HG03354 (cell line): ENCODE measurements around the gene RGMA.
"Not testable (repeated sequence)": the region's sequence is repeated elsewhere in the genome, so short reads cannot be mapped to it uniquely, and the experiment has no call there.

ENCODE experiments used
- ATAC-seq: cut with Tn5 transposase; IDR thresholded peaks from one replicate; pipeline ENCODE4 v1.9.1; 2021; ENCODE audit warnings: mild to moderate bottlenecking; ENCODE audit not compliant: unreplicated experiment, poor library complexity, severe bottlenecking

RGMA gene

DNA sequence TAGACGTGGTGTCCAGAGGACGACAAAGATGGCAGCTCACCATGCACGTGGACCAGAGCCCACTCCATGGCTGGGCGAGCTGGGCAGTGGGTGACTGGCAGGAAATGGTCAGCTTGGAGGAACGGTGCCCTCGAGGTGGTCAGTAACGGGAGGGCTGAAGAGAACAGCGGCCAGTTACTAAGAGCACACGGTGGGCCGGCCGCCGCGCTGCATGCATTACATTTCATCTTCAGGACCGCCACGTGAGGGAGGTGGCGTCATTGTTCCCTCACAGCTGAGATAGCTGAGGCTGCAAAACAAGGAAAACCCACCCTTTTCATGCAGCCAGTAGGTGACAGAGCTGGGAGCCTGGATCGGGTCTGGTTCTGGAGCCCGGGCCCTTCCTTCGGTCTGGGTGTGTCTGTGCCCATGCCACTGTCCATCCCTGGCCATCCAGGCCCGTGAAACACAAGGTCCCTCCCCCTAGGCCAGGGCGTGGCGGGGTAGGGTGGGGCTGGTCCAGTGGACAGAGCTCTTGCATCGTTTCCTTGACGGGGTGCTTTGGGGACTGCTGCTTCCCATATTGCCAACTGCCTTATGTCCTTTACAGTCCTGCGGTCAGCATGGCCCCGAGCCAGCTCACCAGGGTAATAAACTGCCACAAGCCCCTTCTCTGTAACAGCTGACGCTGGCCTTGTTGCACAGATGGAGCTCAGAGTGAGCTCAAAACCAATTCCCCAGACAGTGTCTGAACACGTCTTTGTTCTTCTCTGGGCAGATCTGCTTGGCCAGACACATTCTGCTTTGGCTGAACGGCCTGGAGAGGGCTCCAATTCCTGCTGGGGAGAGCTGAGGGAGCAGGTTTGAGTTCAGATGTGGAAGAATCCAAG, 51.8 kb downstream of the RGMA start:
- no peak for ATAC-seq

DNA sequence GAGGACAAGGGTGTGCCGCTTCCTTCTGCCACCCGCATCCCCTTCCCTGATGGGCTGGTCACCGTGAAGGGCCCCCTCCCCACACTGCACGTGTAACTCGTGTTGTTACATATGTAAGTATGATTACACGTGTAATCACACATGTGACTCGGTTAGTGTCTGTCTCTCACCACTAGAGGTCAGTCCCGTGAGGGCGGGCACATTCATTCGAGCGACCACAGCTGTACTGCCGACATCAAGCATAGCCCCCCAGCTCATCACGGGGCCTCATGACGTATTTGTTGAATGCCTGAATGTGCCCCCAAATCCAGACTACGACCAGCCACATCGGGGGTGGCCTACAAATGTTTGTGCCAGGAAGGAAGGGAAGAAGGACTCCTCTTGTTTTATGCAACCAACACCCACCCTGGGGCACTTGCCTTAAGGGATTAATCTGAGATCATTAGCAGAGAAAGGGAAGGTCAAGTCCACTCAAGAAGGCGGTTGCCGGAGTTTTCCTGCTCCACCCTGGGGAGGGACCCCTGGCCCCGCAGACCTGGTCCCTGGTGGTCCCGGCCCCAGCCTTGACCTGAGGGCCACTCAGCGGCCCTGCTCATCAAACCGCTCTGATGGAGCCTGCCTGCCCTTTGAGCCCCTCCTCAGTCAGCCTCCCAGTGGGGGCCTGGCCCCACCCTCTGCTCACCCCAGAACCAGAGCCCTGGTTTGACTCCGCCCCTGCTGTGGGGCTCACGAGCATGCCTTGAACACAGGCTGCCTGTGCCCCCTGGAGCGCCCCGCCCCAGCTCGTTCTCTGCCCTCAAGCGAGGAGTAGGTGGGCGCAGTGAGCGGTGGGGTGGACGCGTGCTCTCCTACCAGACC, 52.8 kb downstream of the RGMA start:
- peak; percentile 91 for ATAC-seq

DNA sequence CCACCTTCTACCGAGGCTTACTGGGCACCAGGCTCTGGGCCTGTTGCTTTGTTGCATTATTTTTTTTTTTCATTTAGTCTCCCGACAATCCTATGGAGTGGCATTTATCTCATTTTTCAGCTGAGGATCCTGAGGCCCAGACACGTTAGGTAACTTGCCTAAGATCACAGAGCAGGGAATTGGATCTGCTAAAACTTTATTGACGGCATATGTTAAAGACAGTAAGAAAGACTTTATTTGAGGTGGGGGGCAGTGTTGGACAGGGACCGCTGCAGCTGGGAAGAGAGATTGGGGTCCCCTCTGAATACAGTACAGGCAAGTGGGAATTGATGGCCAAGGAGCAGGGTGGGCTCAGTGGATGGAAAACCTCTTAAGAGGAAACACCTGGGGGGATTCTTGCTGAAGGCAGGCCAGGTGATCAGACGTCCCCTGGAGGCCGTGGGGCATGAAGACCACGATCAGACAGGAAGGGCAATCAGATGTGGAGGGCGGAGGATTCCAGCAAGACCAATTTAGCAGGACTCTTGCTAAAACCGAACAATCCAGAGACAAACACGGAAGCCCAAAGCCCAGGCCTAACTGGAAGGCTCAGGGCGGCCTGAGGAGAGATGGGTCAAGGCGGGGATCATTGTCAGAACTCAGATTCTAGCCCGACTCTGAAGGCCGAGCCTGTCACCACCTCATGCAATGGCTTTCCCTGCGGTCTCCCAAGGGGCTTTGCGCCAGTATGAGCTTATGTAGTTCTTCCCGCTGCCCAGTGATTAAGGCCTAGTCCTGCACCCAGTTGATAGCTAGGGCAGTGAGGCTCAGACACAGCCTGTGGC, 53.7 kb downstream of the RGMA start:
- peak; percentile 26 for ATAC-seq

DNA sequence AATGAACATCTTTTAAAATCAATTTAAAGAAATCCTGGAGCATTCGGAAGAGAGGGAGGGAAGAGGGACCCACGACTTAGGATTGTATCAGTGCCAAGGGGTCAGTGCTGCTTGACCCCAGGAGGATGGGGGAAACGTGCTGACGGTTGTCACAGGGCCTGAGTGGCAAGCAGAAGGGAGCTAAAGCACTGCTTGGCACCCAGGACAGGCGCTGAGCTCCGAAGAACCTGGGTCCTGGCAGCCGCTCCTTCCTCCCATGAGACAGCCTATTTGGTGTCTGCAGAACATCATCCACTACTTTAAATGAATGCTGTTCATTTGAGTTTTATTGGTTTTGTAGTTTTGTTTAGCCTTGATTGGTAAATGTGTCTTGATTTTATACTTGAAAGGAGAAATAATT, 54.5 kb downstream of the RGMA start:
- no peak for ATAC-seq

DNA sequence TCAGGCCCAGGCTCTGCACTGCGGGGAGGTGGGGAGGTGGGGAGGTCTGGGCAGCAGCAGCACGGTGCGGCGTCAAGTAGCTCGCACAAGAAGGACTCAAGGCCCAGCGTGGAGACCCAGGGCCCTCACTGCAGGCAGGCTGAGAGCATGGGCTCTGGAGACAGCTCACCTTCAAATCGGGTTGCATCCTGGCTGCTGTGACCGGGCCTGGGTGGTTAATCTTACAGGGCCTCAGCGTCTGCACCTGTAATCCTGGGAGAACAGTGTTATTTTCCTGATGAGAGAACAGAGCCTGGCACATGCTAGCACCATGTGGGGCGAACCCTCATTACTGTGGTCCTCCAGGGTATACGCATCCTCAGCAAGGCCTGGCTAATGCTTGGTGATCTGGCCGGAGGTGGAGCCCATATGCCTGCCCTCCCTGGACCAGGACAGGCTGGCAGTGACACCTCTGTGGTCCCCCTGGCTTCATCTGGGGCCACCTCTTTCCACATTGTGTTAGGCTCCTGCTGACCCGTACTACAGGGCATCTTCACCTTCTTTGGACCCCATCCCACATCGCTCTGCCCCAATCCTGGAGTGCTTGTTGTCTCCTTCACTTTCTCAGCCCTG, 55.5 kb downstream of the RGMA start:
- ATAC-seq, result no peak

DNA sequence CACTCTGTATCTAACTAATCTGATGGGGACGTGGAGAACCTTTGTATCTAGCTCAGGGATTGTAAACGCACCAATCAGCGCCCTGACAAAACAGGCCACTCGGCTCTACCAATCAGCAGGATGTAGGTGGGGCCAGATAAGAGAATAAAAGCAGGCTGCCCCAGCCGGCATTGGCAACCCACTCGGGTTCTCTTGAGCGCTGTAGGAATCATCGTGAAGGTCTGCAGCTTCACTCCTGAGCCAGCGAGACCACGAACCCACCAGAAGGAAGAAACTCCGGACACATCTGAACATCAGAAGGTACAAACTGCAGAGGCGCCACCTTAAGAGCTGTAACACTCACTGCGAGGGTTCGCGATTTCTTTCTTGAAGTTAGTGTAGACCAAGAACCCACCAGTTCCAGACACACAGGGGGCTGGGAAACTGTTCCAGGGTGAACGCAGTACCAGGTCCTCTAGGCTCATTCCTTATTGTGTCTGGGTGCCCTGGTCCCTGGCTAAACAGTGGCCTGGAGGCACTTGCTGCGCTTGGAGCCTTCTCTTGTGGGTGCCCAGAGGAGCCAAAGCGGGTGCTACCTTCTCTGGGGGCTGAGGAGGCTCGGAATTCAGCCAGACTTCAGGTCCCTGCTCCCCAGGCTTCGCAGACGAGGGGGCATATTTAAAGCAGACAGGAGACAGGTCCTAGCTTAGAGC, 56.4 kb downstream of the RGMA start:
- not testable (repeated sequence) for ATAC-seq

DNA sequence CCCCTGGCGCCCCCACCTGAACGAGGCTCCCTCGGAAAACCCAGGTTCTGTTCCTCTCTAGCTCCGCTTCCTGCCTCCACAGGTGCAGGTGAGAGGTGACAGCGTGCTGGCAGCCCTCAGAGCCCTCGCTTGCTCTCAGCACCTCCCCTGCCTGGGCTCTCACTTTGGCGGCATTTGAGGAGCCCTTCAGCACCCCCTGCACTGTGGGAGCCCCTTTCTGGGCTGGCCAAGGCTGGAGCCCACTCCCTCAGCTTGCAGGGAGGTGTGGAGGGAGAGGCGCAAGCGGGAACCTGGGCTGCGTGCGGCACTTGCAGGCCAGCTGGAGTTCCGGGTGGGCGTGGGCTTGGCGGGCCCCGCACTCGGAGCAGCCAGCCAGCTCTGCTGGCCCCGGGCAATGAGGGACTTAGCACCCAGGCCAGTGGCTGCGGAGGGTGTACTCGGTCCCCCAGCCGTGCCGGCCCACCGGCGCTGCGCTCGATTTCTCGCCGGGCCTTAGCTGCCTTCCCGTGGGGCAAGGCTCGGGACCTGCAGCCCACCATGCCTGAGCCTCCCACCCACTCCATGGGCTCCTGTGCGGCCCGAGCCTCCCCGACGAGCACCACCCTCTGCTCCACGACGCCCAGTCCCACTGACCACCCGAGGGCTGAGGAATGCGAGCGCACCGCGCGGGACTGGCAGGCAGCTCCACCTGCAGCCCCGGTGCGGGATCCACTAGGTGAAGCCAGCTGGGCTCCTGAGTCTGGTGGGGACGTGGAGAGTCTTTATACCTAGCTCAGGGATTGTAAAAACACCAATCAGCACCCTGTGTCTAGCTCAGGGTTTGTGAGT, 57.2 kb downstream of the RGMA start:
- ATAC-seq, result not testable (repeated sequence)

DNA sequence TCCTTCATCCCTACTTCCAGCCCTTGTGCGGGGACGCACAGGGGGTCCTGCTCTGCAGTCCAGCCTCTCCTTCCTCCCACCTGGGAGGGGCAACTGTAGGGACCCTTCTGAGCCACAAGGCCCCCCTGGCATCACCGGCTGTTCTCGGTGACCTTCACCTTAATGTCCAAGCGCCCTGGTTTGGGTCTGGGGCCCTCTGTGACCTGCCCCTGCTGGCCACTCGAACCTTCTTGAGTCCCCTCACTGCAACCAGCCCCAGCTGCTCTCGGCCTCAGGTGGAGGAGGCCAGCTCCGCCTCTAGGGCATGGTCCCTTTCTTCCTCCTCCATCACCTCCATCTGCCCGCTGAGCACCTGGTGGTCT, 57.9 kb downstream of the RGMA start:
- no peak for ATAC-seq

DNA sequence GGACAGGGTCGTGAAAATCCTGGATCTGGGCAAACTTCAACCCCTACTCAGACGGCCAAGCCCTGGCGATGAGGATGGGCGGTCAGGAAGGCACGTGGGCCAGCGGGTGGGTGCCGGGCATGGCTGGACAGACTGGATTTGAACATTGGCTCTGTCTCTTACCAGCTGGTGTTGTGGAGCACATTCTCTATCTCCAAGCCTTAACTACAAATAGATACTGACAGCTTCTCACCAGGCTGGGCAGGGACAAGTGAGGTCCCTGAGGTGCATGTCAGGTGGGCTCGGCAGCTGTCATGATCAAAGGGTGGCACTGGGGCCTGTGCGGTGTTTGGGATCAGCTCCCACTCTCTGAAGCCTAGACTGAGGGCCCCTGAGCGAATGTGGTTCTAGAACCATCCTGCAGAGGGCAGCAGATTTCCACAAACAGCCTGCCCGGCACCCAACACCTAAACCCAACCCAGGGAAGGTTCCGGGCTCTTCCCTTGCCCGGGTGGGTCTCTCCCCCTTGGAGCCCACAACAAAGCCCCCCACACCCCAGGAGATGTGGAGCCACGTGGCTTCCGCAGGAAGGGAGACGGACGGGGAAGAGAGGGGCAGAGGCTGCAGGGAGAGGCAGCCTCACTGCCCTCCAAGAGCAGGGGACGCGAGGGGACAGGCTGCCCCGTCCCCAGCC, 58.4 kb downstream of the RGMA start:
- ATAC-seq, result peak; percentile 89

DNA sequence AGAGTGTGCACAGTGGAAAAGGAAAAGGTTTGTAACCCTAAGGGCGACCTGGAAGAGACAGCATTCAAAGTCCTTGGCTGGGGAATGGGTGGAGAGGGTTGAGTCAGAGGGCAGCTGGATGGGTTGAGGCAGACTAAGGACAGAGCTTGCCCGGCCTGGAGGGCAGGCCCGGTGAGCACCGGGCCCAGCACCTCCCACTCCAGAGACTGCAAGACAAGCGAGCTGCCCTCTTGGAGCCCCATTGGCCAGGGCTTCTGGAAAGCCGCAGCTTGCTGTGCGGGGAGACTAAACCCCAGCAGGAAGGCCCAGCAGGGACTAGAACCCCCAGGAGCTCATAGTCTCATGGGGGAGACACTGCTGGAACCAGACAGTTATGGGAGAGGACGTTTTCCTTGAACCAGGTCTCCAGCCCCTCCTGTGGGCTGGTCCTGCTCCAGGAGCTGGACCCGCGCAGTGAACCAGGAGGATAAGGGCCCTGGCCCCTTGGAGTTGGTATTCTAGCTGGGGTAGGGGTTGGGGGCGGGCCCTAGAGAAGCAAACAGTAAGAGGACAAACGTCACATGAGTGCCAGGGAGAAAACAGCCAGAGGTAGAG, 59.1 kb downstream of the RGMA start:
- no peak for ATAC-seq

DNA sequence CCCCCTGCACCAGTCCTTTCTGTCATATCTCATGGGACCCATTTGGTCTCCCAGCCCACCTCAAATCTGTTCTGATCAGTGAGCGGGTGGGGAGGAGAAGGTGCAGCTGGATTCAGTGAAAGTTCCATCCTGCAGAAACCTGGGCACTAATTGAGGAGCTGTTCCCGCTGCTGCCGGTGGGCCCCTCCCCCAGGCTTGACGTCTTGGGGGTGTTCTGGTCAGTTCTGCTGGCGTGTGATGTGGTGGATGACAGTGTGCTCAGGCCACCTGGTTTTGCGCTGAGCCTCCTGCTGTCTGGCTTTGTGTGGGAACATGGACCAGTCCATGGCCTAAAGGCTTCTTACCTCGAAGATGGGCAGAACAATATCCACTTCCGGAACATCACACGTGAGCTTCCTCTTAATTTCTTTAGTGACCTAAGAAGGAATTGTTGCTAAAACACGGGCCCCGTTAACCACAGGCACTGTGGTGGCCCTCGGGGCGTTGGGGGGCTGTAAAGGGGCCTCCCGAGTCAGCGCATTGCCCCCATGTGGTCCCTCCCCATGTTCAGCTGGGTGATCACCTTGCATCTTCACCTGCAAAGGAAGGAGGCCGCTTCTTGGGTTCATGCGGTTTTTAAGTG, 59.7 kb downstream of the RGMA start:
- no peak for ATAC-seq

DNA sequence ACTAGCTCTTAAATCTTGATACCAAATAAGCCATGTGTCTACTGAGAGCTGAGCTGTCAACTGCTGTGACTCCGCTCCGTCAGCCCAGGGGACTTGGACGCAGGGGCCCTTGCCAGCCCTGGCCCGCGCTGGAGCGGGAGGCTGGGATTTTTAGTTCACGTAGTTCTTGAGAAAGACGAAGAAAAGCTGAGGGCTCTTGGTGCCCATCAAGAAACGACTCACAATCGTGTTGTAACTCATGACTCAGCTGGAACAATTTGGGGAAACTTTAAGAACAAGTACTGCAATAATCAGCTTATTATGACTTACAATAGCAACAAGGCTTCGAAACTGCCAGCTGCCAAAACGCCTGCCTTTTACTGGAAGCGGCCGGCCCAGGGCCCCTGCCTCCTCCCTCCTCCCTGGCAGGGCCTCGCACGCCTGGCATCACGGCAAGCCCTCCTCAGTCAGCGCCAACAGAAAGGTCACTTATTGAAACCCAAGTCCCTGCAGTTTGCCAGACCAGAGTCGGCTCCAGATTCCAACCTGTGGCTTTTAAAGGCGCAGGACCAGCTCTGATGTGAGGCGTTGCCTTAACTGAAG, 60.3 kb downstream of the RGMA start:
- no peak for ATAC-seq

DNA sequence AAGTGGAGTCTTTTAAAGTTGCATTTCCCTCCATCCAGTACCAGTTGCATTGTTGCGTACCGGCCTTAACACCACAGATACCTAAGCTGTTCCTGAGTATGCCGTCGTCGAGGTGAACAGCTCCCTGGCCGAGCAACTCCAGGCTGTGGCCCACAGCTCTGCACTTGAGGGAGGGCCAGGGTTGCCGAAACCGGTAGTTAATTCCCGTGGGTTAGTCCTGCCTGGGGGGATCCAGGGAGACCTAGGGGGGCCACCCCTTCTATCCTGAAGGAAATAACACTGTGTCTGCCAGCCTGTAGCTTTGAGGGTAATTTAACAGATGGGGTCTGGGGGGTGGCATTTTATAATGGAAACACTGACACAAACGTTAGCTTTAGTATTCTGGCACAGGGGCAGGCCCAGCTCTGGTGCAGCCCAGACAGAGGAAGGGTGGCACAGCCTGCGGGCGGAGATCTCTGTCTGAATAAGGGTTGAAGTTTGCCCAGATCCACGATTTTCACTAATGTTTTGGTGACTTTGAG, 60.8 kb downstream of the RGMA start:
- no peak for ATAC-seq

DNA sequence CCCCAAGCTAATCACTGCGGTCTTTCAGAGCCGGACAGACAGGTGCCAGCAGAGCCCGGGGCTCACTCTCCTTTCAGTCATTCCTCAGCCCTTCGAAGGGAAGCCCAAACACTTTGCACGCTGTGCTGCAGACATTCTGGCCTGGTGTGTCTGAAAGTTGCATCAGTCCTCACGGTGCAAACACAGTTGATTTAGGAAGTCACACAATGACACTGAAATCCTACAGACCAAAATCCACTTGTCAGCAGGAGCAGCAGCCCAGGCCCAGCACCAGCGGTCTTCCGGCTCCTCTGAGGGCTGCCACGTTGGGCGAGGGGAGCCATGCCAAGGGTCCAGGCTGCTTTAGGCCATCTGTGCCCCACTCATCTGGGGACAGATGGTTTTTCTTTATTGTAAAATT, 61.6 kb downstream of the RGMA start:
- ATAC-seq, result no peak

DNA sequence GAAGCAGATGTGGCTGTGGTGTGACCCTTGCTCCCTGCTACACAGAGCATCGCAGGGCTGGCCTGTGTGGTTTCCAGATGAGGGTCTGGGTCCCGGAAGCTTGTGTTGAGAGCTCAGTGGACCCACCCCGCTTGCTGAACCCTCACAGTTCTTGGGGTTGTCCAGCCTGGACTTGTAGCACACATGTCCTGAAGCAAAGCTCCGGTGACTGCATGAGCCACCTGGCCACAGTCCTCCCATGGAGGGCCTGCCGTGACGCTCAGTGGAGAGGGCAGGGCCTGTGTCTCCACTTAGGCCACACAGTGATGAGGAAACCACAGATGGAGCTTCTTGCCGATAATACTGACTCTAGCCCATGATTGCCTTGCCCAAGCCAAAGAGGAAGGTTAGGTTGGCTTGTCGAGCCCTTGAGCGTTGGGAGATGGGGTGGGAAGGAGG, 62.6 kb downstream of the RGMA start:
- no peak for ATAC-seq

DNA sequence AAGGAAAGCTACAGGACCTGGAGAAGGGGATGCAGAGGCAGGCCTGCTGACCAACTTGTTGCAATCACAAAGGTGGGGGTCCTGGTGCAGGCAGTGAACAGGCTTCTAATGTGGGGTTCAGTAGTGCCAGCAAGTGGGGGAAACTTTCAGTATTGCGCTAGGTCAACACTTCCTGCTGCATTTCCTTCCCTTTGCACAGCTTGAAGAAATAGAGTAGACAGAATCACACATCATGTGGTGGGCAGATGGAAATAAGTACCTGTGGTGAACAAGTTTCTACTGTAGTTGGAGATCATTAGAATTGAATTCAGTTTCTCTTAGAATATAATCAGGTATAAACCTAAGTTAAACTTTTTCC, 63.4 kb downstream of the RGMA start:
- ATAC-seq, result no peak
